Cardiac muscle cell (in vitro differentiated cells and primary cell): ENCODE measurements around the gene ASCC3. TPM values are rescaled to one million over a fixed set of nuclear protein-coding genes. Genes with fewer than 3 reads are reported as not detected.

Source experiments
- DNase-seq, 2 donors: peaks; one replicate each; pipeline versions ENCODE4 v3.0.0 to v3.0.0-alpha.2; 2010 to 2017; ENCODE audit warnings: low read depth in 1 of 2, low spot score in 1 of 2
- H3K27ac ChIP-seq: fragments of 200-600 bp; sonication (generic); 2 replicates; pipeline ENCODE4 v1.5.1; 2016
- H3K27me3 ChIP-seq: fragments of 200-600 bp; sonication (generic); 2 replicates; pipeline ENCODE4 v1.6.0; 2016; ENCODE audit warnings: control low read depth
- H3K36me3 ChIP-seq: fragments of 200-600 bp; sonication (generic); 2 replicates; pipeline ENCODE4 v1.5.1; 2016; ENCODE audit warnings: control low read depth
- H3K4me1 ChIP-seq: fragments of 200-600 bp; sonication (generic); 2 replicates; pipeline ENCODE4 v1.8.1; 2017; ENCODE audit warnings: low read depth, mild to moderate bottlenecking, mixed run types
- H3K4me3 ChIP-seq: fragments of 200-600 bp; sonication (generic); 2 replicates; pipeline ENCODE4 v1.5.1; 2016; ENCODE audit warnings: mild to moderate bottlenecking
- H3K9me3 ChIP-seq: fragments of 200-600 bp; sonication (generic); 2 replicates; pipeline ENCODE4 v1.5.1; 2017; ENCODE audit warnings: low read depth, mild to moderate bottlenecking, control low read depth
- CTCF ChIP-seq: IDR thresholded peaks from 2 replicates; pipeline ENCODE4 v1.5.1; 2012; ENCODE audit warnings: low read depth, mild to moderate bottlenecking, low read length
- polyA plus RNA-seq: library from polyadenylated mRNA; unstranded; fragments of >200 nt; fragmentation: Nextera tagmentation; extraction: Ambion mirVana; gene quantifications from 2 replicates; pipeline ENCODE4 v1.2.1, GENCODE V29; 2016
- total RNA-seq: library from RNA; depleted of rRNA; stranded (reverse); fragments of >200 nt; gene quantifications from 2 replicates; pipeline ENCODE4 v1.2.3, GENCODE V29; 2016

ASCC3 gene
- total and polyA plus RNA-seq, 2 experiments from 2014 or later: 29.3 to 33.7 TPM

GRCh38 chr6:100686216-100686615 is 194.9 kb downstream of the ASCC3 start:
- Histone ChIP-seq H3K36me3 (no peaks in the 10 kb centered on the region), H3K27me3 (no peaks in the 10 kb centered on the region), H3K4me3 (no peak overlapping the region), H3K4me1 (no peaks in the 10 kb centered on the region), H3K9me3 (no peaks in the 10 kb centered on the region), H3K27ac (peak overlapping the region; percentile 31)
- TF ChIP-seq CTCF: no peak
- DNase-seq: no peak

DNA sequence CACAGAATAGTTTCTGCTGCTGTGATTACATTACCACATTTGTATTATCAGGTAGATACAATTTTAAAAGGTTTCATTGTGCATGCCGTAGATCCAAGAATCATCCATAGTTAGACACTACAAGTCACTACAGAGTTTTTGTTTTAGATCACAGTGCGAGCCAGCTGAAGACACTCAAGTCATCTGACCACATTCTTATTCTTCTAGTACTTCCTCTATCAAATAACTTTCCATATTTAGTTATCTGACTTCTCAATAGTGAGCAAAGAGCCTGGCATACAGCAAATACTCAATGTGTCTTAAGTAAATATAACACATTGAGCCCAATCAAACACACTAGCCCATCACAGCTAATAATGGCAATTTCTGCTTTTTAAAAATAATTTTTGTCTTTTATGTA is 195.4 kb downstream of the ASCC3 start:
- Histone ChIP-seq H3K4me1 (no peaks in the 10 kb centered on the region), H3K27ac (peak overlapping the region; percentile 59), H3K9me3 (no peaks in the 10 kb centered on the region), H3K27me3 (no peaks in the 10 kb centered on the region), H3K36me3 (no peaks in the 10 kb centered on the region), H3K4me3 (no peak overlapping the region)
- DNase-seq: no peak
- no peak for TF ChIP-seq CTCF

GRCh38 chr6:100680163-100680562 is 201.0 kb downstream of the ASCC3 start:
- Histone ChIP-seq H3K27me3 (no peaks in the 10 kb centered on the region), H3K36me3 (no peaks in the 10 kb centered on the region), H3K4me3 (no peak overlapping the region), H3K27ac (peak overlapping the region; percentile 5), H3K9me3 (no peaks in the 10 kb centered on the region), H3K4me1 (no peaks in the 10 kb centered on the region)
- no peak for DNase-seq
- no peak for TF ChIP-seq CTCF

- Histone ChIP-seq H3K27me3 (no peaks in the 10 kb centered on the region), H3K4me1 (no peaks in the 10 kb centered on the region), H3K9me3 (no peaks in the 10 kb centered on the region), H3K4me3 (no peak overlapping the region), H3K36me3 (no peaks in the 10 kb centered on the region), H3K27ac (no peak overlapping the region)
- TF ChIP-seq CTCF: no peak
- peak in 1 of 2 donors; percentile 39 for DNase-seq
These were observed 203.1 kb downstream of the ASCC3 start for GRCh38 chr6:100678027-100678426.

DNA sequence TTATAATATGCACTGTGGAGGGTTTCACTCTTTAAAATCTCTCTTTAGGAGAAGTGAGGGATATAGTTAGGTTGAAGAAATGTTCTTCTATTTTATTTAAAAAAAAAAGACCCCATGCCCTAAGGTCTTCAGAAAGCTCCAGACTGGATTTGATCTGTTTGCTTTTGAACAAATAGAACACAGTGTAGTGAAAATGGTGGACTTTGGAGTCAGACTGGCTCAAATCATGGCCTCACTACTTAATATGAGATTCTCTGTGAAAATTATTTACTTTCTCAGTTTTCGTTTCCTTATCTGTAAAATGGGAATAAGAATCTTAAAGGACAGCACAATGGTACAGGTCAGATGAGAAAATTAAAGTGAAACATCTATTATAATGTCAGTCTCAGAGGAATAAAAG is 203.9 kb downstream of the ASCC3 start:
- Histone ChIP-seq H3K4me3 (no peak overlapping the region), H3K4me1 (no peaks in the 10 kb centered on the region), H3K27ac (no peak overlapping the region), H3K36me3 (no peaks in the 10 kb centered on the region), H3K9me3 (no peaks in the 10 kb centered on the region), H3K27me3 (no peaks in the 10 kb centered on the region)
- TF ChIP-seq CTCF: no peak
- DNase-seq: no peak

DNA sequence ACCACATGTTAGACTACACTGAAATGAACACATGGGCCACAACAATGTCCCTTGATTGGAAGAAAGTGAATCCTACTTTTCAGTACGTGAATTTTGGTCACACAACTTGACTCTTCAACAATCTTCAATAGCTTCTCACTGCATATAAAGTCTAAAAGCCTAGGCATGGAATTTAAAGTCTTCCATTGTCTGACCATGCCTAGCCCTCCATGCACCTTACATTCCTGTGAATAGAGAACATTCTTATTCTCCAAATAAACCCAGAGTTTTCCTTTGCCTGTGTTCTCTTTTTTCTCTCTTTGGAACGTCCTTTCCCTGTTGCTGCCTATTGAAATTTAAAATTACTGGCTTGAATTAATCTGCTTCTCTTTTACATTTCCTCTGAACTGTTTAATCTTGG is 207.5 kb downstream of the ASCC3 start:
- H3K4me1 ChIP-seq: no peaks in the 10 kb centered on the region
- no peak for TF ChIP-seq CTCF
- H3K36me3 ChIP-seq: no peaks in the 10 kb centered on the region
- no peak for DNase-seq
- H3K9me3 ChIP-seq: peaks cover 3% of the 10 kb centered on the region
- no peak overlapping the region for H3K4me3 ChIP-seq
- H3K27me3 ChIP-seq: no peaks in the 10 kb centered on the region
- no peak overlapping the region for H3K27ac ChIP-seq
